Hematopoietic multipotent progenitor cell (in vitro differentiated cells): Measurements from ENCODE around the gene RAD21L1. TPM values are rescaled to one million over a fixed set of nuclear protein-coding genes. Genes with fewer than 3 reads are reported as not detected.

Experiments used
- DNase-seq, 3 donors: peaks; one replicate each; pipeline ENCODE4 v3.0.0-alpha.2; 2011 to 2015; ENCODE audit warnings: low read depth in 2 of 3, low spot score in 2 of 3
- total RNA-seq: library from RNA; depleted of rRNA; stranded (reverse); fragments of >200 nt; gene quantifications from one replicate; pipeline ENCODE4 v1.2.3, GENCODE V29; 2012

The RAD21L1 gene
- total RNA-seq, 1 donor: not detected

DNA sequence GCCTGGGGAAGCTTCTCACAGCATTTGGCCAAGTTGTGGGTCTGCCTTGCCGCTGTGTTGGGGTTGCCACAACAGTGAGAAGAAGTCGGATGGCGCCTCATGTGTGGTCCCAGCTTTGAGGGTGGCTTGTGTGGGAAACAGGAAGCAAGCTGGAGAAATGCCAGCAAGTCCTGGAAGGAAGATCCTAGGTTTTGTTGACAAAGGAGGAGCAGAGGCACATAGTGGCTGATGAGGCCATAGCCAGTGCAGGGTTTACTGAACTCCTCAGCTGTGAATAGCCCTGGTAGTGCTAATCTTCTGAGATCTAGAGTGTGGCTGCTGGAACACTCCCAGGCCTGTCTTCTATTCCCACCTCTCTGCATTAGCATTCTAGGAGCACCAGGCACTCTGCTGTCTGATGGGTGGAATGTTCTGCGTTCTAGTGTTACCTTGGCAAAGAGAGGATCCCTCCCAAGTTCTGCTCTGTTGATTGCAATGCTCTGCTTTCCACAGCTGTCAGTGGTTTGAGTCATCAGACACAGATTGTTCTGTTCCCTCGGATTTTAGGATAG lies 65.4 kb downstream of the RAD21L1 start:
- DNase-seq: no peak

DNA sequence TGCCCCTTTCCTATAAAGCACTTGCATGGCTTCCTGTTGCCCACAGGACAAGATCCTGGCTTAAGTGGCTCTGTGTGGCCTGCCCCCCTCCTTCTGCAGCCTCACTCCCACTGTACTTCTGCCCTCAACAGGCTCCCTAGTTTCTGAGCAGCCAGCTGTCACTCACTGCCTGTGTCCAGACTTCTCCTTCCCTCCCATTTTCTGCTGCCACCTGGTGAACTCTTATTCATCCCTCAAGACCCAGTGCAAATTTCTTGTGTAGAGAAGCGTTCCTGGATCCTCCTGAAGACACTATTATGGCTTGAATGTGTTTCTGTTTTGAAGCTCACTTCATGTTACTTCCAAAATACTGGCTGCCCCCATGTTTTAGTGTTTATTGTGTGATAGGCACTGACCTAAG lies 66.8 kb downstream of the RAD21L1 start:
- DNase-seq: no peak

DNA sequence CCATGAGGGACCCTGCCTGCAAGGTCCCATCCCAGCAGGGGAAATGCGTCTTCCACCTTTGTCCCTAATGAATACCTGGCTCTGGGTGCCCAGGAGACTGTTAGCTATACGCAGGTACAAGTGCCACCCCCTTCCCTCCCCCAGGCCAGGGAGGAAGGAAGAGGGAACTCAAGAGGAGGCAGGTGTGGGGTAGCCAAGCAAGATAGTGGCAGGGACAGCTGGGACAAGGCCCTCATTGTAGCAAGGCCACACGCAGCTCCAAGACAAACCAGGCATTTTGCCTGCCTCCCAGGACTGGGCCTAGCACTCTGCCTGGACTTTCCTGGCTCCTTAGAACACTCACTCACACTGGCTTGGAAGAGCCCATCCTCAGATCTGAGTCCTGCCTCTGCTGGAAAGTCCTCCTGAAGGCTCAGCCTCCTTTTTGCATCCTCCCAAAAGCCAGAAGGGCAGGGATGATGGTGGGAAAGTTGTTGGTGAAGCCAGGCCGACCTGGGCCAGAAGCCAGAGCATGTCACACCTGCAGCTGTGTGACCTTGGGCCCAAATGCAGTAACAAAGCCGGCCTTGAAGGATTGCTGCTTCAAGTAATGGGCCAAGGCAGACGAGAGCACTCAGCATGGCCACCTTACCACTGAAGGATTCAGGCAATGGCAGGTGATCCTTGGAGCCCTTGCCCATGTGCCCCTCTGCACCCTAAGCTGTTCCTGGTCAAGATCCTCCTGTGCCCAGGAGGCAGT lies 68.0 kb downstream of the RAD21L1 start:
- no peak for DNase-seq

DNA sequence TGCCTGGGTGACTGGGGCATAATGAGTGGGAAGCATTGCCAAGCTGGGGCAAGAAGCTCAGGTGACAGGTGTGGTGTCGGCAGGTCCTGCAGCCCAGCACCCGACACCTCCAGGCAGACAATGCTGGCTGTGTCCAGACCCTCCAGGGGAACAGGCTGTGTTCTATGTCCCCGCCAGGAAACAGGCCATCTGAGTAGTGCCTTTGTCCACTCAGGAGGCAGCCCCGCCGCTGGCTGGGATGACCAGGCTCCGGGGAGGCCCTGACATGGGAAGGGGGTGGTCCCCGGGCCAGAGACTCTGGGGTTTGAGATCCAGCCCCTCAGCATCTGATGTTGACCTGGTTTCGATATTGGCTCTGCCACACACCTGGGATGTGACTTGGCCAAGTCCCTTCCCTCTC lies 68.7 kb downstream of the RAD21L1 start:
- no peak for DNase-seq

DNA sequence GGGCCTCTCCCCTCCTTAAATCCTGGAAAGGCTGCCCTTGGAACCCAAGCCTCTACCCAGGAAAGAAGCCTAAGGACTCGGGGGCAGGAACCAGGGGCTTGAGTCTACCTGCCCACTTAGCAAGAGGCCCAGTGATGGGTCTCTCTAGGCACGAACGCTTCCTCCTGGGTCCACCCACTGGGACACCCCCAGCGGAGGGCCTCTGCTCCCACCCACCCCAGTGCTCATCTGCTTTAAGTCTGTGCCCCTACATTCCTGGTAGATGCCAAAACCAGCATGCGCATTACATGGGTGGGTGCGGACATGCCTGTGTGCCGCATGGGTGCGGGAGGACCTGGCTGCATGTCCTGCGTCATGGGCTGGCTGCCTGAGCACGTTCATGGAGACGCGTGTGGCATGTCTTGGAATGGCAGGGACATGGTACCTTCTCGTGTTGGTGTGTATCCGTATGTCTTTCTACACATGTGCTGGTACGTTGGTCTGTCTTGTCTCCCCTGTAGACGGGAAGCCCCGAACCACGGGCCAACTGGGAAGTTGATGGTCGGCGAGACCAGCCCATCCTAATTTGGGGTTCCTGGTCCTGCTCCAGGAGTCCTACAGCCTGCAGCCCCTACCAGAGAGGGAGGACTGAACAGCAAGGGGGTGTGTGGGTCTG lies 69.6 kb downstream of the RAD21L1 start:
- no peak for DNase-seq

DNA sequence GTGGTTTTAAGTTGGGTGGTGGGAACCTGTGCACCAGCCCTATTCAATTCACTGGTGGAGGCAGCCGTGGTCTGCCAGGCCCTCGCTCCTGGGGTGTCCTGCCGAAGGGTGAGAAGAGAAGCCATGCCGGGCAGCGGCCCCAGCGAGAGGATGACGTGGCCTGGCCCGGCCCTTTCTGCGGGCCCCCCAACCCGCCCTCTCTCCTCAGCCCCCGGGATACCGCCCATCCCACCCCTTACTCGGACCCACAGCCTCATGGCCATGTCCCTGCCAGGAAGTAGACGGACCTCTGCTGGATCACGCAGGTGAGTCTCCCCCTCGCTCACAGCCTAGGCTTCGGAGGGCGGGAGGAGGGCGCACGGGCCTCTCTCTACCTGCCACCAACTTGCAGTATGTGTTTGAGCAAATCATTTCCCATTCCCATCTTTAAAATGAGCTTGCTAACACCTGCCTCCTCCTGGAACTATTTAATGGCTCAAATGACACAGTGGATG lies 70.3 kb downstream of the RAD21L1 start:
- DNase-seq: no peak

DNA sequence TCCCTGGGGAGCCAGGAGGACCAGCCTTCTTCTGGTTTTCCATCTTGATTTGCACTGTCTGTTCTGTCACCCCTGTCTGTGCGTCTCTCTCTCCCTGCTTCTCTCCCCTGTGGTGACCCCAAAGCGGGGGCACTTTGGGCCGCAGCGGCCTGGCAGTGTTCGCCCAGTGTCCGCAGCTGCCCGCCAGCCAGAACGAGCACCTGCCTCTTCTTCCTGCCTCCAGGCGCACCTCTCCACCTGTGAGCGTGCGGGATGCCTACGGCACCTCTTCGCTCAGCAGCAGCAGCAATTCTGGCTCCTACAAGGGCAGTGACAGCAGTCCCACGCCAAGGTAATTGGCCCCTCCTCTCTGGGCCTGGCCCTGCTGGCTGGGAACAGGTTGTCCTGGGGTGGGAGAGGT lies 71.1 kb downstream of the RAD21L1 start:
- DNase-seq: no peak

DNA sequence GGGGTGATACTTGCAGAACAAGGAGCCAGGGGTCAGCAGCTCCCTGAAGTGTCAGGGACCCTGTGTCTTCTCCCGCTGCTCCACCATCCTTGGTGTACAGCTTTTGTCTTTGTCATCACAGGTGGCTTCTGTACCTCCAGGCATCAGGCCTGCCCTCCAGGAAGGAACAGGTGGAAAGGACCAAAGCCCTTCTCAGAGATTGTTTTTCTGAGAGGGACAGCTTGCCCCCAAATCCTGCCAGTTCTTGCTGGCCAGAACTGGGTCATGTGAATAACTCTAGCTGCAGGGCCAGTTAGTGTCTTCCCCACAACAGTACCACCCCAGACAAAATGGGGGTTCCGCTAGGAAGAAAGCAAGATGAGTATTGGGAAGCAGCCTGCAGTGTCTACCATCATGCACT lies 71.6 kb downstream of the RAD21L1 start:
- no peak for DNase-seq

DNA sequence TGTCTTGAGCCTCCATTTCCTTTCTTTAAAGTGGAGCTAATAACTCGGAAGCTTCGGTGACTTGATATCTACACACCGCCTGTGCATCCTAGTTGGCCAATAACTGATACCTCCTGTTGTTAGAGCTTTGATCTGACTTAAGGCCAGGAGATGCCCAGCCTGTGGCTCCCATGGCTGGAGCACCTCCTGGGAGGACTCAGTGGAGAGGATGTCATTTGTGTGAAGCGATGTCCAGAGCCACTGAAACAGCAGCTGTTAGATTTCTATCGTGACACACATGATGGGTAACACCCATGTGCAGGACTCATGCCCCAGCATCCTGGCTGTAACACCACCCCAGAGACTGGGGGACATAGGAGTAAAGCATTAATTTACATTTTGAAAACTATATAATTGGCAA lies 72.3 kb downstream of the RAD21L1 start:
- no peak for DNase-seq

DNA sequence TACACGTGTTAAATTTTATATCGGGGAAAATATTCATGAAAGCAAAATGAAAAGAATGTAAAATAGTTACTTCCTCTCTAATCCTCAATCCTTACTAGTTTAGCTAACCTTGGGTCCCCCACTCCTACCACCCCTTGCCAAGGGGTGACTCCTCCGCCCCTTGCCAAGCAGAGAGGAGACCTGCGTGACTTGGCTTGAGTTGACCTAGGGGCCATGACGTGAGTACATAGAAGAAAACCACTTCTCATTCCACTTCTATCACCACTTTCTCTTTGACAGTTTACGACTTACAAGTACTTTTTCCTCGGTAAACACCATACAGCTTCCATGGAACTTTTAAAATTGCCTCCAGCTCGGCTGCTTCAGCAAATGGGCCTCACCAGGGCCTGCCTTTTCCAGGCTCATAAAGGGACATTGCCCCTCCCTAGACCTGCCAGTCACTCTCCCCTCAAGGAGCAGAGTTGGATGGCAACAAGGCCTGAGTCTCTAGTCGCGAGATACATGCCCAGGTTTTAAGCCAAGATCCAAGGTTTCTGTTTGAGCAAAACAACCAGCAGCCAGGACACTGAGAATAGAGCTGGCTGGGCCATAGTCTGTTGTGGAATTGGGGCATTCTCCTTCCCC lies 73.2 kb downstream of the RAD21L1 start:
- DNase-seq: no peak

DNA sequence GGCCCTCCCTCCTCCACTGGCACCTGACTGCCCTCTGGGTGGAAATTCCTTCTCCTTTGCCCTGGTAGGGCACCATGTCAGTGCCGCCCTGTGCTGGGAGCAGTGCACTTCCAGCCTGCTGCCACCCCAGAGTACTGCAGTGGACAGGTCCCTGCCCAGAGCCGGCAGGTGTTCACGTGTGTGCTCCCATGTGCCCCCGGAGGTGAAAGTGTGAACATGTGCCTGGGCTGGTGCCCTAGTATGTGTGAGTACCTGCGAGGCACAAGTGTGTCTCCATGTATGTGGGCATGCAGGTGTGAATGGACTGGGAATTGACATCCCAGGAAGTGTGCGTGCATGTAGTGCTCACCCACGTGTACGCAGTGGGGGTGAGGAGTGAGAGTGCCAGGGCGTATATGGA lies 73.7 kb downstream of the RAD21L1 start:
- peak in 2 of 3 donors; percentile 24 to 26 for DNase-seq

DNA sequence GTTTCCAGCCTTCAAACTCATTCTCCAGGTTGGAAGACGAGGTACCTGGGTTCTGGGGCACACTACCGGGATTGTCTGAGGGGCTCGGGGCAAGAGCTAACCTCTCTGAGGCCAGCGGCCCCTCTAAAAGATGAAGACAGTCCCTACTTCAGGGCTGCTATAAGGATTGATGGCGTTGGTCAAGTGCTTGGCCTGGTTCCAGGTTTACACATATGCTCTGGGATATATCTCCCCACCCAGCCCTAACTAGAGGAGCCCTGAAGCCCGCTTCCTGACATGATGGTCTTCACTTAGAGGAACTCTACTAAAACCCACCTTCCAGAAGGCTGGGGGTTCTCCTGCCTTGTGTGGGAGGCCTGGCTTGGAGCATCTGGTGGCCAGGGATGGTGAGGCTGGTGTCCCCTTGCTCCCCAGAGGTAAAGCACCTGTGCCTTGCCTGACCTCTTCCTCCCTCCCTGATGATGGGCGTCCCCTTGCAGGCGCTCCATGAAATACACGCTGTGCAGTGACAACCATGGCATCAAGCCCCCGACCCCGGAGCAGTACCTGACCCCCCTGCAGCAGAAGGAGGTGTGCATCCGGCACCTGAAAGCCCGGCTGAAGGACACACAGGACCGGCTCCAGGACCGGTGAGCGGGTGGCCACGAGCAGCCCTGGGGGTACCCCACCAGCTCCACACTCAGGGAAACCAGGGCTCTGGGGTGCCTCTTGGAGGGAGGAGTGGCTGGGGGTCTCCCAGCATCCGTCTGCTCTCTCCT lies 74.4 kb downstream of the RAD21L1 start:
- DNase-seq: no peak

DNA sequence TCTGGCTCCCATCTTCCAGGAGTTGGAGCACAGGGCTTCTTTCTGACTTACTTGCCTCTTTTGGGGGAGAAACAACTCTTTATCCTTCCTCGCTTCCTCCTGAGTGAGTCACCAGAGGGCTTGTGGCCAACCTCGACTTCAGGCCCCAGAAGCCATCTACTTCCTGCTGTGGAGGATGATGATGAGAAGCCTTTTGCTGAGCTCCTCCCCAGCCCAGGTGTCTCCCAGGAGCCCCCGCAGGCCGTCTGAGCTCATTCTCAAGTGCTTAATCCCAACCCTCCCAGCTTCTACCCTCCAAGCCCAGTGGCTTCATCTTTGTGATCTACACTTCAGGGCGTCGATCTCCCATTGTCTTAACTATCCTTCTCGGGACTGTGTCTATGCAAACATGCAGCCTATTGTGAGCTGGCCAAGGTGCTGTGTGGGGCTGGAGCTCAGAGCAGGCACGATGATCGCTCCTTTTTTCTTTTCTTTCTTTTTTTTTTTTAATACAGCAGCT lies 75.2 kb downstream of the RAD21L1 start:
- DNase-seq: peak in 2 of 3 donors; percentile 70 to 77

DNA sequence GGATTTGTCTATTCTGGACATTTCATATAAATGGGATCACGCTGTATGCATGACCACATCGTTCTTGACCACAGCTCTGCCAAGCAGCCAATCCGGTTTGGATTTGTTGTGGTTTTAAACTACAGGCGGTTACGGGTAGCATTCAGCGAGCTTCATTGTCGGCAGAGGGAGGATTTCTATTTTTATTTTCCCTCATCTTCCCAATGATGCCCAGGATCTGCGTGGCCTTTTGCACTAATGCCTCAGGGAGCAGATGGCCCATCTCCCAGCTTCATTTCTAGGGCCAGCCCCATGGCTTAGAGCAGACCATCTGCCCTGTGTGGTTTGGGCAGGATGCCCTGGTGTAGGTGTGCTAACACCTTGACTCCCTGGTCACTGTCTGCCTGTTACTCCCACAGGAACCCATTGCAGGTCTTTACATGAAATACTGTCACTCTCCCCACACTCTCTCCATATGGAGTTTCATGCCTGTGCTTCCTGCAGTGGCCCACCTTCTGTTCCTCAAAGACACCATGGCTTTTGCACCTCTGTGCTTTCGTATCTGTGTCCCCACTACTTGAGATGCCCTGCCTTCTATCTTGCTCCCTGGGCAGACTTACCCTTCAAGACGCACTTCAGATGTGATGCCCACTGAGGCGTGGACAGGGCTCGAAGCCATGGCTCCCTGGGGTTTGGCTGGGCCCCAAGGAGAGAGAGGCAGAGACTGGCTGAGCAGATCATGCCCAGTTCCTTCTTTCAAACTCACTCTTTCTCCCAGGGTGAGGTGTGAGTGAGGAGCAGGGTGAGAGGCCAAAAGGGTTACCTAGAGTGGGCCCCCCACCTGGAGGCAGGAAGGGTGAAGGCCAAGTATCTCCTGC lies 77.1 kb downstream of the RAD21L1 start:
- peak in 1 of 3 donors; percentile 39 for DNase-seq

DNA sequence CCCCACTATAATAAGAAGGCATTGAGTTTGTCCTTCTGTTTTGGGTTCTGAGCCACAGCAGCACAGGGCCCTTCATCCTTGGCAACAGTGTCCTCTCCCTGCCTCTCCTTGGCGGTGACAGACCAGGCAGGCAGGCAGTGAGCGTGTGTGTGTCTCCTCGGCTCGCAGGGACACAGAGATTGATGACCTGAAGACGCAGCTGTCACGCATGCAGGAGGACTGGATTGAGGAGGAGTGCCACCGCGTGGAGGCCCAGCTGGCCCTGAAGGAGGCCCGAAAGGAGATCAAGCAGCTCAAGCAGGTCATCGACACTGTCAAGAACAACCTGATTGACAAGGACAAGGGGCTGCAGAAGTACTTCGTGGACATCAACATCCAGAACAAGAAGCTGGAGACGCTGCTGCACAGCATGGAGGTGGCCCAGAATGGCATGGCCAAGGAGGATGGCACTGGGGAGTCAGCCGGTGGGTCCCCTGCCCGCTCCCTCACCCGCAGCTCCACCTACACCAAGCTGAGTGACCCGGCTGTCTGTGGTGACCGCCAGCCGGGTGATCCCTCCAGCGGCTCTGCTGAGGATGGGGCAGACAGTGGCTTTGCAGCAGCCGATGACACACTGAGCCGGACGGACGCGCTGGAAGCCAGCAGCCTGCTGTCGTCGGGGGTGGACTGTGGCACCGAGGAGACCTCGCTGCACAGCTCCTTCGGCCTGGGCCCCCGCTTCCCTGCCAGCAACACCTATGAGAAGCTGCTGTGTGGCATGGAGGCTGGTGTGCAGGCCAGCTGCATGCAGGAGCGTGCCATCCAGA lies 79.1 kb downstream of the RAD21L1 start:
- DNase-seq: no peak
